C4-2B (cell line): ENCODE measurements around the gene SYN1.

Experiments
- CTCF ChIP-seq: fragments of 450-650 bp; conservative IDR thresholded peaks from 2 replicates; pipeline ENCODE4 v1.5.1; 2017; ENCODE audit warnings: mild to moderate bottlenecking
- ZFX ChIP-seq: fragments of 450-650 bp; IDR thresholded peaks from 2 replicates; pipeline ENCODE4 v1.6.1; 2017

- no peak for TF ChIP-seq CTCF
- TF ChIP-seq ZFX, result no peak
Observed at GRCh38 chrX:47611489-47611888, 8.2 kb downstream of the SYN1 start.
